ENCODE data around the gene CHN2. TPM values are rescaled to one million over a fixed set of nuclear protein-coding genes. Genes with fewer than 3 reads are reported as not detected.

CHN2 gene
- polyA plus RNA-seq, 1 donor from 2014 or later = 136 TPM

DNA sequence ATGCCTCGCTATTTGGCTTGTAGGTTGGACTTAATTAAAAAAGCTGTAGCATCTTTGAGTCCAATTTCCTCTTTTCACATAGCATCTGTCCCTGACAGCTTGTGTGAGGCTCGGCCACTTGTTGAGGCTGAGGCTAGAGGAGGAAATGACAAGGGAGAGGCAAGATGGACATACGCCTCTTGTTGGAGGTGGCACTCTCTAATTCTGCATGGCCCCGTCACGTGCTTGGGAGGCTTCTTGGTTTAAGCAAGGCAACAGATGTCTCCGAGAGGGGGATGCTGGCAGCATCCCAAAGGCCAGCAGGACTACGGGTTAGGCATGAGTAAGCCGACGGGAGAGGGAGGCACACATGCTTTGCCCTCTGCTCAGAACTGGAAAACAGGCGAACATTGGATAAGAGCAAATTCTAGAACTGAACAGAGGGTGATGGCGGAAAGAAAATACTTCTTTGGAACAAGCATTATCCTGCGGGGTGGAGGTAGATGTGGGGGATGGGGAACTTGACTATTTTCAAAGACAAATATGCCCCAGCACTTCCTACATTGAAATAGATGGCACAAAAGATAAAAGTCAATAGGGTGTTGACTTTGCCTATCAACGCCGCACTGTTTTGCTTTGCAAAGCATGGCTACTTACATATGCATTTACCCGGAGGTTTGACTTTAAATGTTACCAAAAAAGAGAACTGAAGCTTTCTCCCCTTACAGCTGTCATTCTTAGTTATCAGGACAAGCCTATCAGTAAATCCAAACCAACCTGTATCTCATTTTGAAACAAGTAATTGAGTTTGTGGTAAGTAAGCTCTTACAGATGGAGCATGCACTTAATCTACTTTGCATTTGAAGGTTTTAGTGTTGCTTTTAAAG lies 94.8 kb downstream of the CHN2 start:
- no peak for TF ChIP-seq TAF1 (IDR thresholded peaks at IDR 0.05; ENCODE audit: low read depth)
- no peak for TF ChIP-seq SMC3 (conservative IDR thresholded peaks at IDR 0.05; ENCODE audit: poor library complexity)
- TF ChIP-seq, protein P1, sequence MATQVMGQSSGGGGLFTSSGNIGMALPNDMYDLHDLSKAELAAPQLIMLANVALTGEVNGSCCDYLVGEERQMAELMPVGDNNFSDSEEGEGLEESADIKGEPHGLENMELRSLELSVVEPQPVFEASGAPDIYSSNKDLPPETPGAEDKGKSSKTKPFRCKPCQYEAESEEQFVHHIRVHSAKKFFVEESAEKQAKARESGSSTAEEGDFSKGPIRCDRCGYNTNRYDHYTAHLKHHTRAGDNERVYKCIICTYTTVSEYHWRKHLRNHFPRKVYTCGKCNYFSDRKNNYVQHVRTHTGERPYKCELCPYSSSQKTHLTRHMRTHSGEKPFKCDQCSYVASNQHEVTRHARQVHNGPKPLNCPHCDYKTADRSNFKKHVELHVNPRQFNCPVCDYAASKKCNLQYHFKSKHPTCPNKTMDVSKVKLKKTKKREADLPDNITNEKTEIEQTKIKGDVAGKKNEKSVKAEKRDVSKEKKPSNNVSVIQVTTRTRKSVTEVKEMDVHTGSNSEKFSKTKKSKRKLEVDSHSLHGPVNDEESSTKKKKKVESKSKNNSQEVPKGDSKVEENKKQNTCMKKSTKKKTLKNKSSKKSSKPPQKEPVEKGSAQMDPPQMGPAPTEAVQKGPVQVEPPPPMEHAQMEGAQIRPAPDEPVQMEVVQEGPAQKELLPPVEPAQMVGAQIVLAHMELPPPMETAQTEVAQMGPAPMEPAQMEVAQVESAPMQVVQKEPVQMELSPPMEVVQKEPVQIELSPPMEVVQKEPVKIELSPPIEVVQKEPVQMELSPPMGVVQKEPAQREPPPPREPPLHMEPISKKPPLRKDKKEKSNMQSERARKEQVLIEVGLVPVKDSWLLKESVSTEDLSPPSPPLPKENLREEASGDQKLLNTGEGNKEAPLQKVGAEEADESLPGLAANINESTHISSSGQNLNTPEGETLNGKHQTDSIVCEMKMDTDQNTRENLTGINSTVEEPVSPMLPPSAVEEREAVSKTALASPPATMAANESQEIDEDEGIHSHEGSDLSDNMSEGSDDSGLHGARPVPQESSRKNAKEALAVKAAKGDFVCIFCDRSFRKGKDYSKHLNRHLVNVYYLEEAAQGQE (IDR thresholded peaks at IDR 0.05; ENCODE audit: borderline replicate concordance) = no peak
- no peak for TF ChIP-seq POLR2AphosphoS5 (IDR thresholded peaks at IDR 0.05)
- no peak for TF ChIP-seq MXI1 (conservative IDR thresholded peaks at IDR 0.05; ENCODE audit: poor library complexity, severe bottlenecking)
- TF ChIP-seq, protein P2, sequence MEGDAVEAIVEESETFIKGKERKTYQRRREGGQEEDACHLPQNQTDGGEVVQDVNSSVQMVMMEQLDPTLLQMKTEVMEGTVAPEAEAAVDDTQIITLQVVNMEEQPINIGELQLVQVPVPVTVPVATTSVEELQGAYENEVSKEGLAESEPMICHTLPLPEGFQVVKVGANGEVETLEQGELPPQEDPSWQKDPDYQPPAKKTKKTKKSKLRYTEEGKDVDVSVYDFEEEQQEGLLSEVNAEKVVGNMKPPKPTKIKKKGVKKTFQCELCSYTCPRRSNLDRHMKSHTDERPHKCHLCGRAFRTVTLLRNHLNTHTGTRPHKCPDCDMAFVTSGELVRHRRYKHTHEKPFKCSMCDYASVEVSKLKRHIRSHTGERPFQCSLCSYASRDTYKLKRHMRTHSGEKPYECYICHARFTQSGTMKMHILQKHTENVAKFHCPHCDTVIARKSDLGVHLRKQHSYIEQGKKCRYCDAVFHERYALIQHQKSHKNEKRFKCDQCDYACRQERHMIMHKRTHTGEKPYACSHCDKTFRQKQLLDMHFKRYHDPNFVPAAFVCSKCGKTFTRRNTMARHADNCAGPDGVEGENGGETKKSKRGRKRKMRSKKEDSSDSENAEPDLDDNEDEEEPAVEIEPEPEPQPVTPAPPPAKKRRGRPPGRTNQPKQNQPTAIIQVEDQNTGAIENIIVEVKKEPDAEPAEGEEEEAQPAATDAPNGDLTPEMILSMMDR (IDR thresholded peaks at IDR 0.05; ENCODE audit: poor library complexity, severe bottlenecking) = no peak
- TF ChIP-seq EP300 (conservative IDR thresholded peaks at IDR 0.05; ENCODE audit: poor library complexity, severe bottlenecking) = no peak
- TF ChIP-seq RAD21 (conservative IDR thresholded peaks at IDR 0.05) = no peak
- TF ChIP-seq EZH2 (IDR thresholded peaks at IDR 0.05; ENCODE audit: borderline replicate concordance, insufficient read depth, low read length, poor library complexity, severe bottlenecking) = no peak
- Histone ChIP-seq H3K4me3 (ENCODE audit: low read length) (no peak overlapping the region), H3K27ac (ENCODE audit: low read length) (no peak overlapping the region), H2AFZ (ENCODE audit: low read depth, low read length) (no peak overlapping the region), H3K9me2 (ENCODE audit: insufficient read depth, low read length) (no peaks in the 10 kb centered on the region), H3K27me3 (ENCODE audit: insufficient read depth, low read depth, low read length) (no peaks in the 10 kb centered on the region), H3K9me3 (ENCODE audit: low read length) (no peaks in the 10 kb centered on the region), H3K4me2 (ENCODE audit: low read length) (no peak overlapping the region), H3K79me2 (replicated peaks; ENCODE audit: insufficient read depth, low read length) (peaks cover 13% of the 10 kb centered on the region), H4K20me1 (ENCODE audit: insufficient read depth) (peaks cover 3% of the 10 kb centered on the region), H3K9ac (ENCODE audit: low read length) (no peak overlapping the region), H3F3A (ENCODE audit: insufficient read depth, low read length, poor library complexity, severe bottlenecking) (no peaks in the 10 kb centered on the region), H3K36me3 (ENCODE audit: insufficient read depth, low read length) (no peaks in the 10 kb centered on the region)

DNA sequence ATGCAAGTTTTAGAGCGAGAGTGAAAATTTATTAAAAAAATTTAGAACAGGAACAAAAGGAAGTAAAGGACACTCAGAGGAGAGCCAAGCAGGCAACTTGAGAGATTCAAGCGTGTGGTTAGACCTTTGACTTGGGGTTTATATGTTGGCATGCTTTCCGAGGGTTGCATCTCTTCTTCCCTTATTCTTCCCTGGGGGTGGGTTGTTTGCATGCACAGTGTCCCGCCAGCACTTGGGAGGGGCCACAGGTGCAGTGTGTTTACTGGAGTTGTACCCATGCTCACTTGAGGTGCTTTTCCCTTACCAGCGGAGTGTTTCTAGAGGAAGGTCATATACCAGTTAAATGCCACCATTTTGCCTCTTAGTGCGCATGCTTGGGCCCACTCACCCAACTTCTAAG lies 96.3 kb downstream of the CHN2 start:
- H3K4me3 ChIP-seq (ENCODE audit: low read length) = no peak overlapping the region
- H3K9ac ChIP-seq (ENCODE audit: low read length) = no peak overlapping the region
- no peaks in the 10 kb centered on the region for H3K36me3 ChIP-seq (ENCODE audit: insufficient read depth, low read length)
- H3F3A ChIP-seq (ENCODE audit: insufficient read depth, low read length, poor library complexity, severe bottlenecking) = no peaks in the 10 kb centered on the region
- no peak overlapping the region for H3K27ac ChIP-seq (ENCODE audit: low read length)
- no peak for TF ChIP-seq TAF1 (IDR thresholded peaks at IDR 0.05; ENCODE audit: low read depth)
- no peak for TF ChIP-seq RAD21 (conservative IDR thresholded peaks at IDR 0.05)
- TF ChIP-seq, protein P2 (IDR thresholded peaks at IDR 0.05; ENCODE audit: poor library complexity, severe bottlenecking) = no peak
- TF ChIP-seq EP300 (conservative IDR thresholded peaks at IDR 0.05; ENCODE audit: poor library complexity, severe bottlenecking) = no peak
- no peak for TF ChIP-seq SMC3 (conservative IDR thresholded peaks at IDR 0.05; ENCODE audit: poor library complexity)
- TF ChIP-seq MXI1 (conservative IDR thresholded peaks at IDR 0.05; ENCODE audit: poor library complexity, severe bottlenecking) = no peak
- TF ChIP-seq, protein P1 (IDR thresholded peaks at IDR 0.05; ENCODE audit: borderline replicate concordance) = no peak
- no peak for TF ChIP-seq POLR2AphosphoS5 (IDR thresholded peaks at IDR 0.05)
- no peak for TF ChIP-seq EZH2 (IDR thresholded peaks at IDR 0.05; ENCODE audit: borderline replicate concordance, insufficient read depth, low read length, poor library complexity, severe bottlenecking)
- no peak overlapping the region for H3K4me2 ChIP-seq (ENCODE audit: low read length)
- no peaks in the 10 kb centered on the region for H3K9me2 ChIP-seq (ENCODE audit: insufficient read depth, low read length)
- no peaks in the 10 kb centered on the region for H3K27me3 ChIP-seq (ENCODE audit: insufficient read depth, low read depth, low read length)
- peaks cover 10% of the 10 kb centered on the region for H3K79me2 ChIP-seq (replicated peaks; ENCODE audit: insufficient read depth, low read length)
- H2AFZ ChIP-seq (ENCODE audit: low read depth, low read length) = no peak overlapping the region
- H3K9me3 ChIP-seq (ENCODE audit: low read length) = no peaks in the 10 kb centered on the region
- H4K20me1 ChIP-seq (ENCODE audit: insufficient read depth) = peaks cover 3% of the 10 kb centered on the region
